Vagina (tissue), 2 donors: Measurements from ENCODE around the gene TEKT5. TPM values are rescaled to one million over a fixed set of nuclear protein-coding genes. Genes with fewer than 3 reads are reported as not detected.

Source experiments
- DNase-seq, 2 donors: peaks; one replicate each; pipeline ENCODE4 v3.0.0-alpha.2; 2017; ENCODE audit errors: extremely low spot score in 2 of 2
- H3K27ac ChIP-seq: fragments of 200-600 bp; sonication (generic); one replicate; pipeline ENCODE4 v1.5.1; 2019
- H3K27me3 ChIP-seq: fragments of 200-600 bp; sonication (generic); one replicate; pipeline ENCODE4 v1.5.1; 2019
- H3K36me3 ChIP-seq, 2 donors: fragments of 200-600 bp; sonication (generic); one replicate each; pipeline ENCODE4 v1.5.1; 2017 to 2019
- H3K4me1 ChIP-seq: fragments of 200-600 bp; sonication (generic); one replicate; pipeline ENCODE4 v1.5.1; 2019
- H3K4me3 ChIP-seq, 2 donors: fragments of 200-600 bp; sonication (generic); 1 replicate in 1 of 2; 2 replicates in 1 of 2; pipeline ENCODE4 v1.5.1; 2016 to 2019
- H3K9me3 ChIP-seq: fragments of 200-600 bp; sonication (generic); one replicate; pipeline ENCODE4 v1.5.1; 2019
- CTCF ChIP-seq, 3 experiments: fragments of 450-650 bp in 2 of 3; fragments of 200-600 bp in 1 of 3; sonication (generic) in 1 of 3; IDR thresholded peaks; one replicate each; pipeline ENCODE4 v1.5.1; 2017 to 2019; ENCODE audit warnings: antibody characterized with exemption in 3 of 3, mild to moderate bottlenecking in 2 of 3, moderate library complexity in 2 of 3
- POLR2A ChIP-seq, 2 donors: fragments of 450-650 bp; IDR thresholded peaks; one replicate each; pipeline ENCODE4 v1.6.1; 2017; ENCODE audit warnings: antibody characterized with exemption in 2 of 2, mild to moderate bottlenecking in 2 of 2, moderate library complexity in 2 of 2
- POLR2AphosphoS5 ChIP-seq, 2 donors: sonication (generic); formaldehyde crosslinking; IDR thresholded peaks; one replicate each; pipeline ENCODE4 v1.9.0; 2017; ENCODE audit warnings: antibody characterized with exemption in 2 of 2, mild to moderate bottlenecking in 2 of 2, low read depth in 1 of 2; ENCODE audit not compliant: insufficient read depth in 1 of 2
- intact Hi-C: fragments of 100-400 bp; cut with DNase I; formaldehyde crosslinking; loops from one replicate; pipeline ENCODE4 v1.15.1; 2023
- total RNA-seq: library from RNA; depleted of rRNA; stranded (reverse); fragments of >200 nt; gene quantifications from one replicate; pipeline ENCODE4 v1.2.3, GENCODE V29; 2016

TEKT5 gene
- total RNA-seq, 1 donor from 2014 or later, result not detected

- Histone ChIP-seq H3K4me1 (no peaks in the 10 kb centered on the region), H3K27me3 (no peaks in the 10 kb centered on the region), H3K9me3 (no peaks in the 10 kb centered on the region), H3K4me3 (no peak overlapping the region), H3K36me3 (no peaks in the 10 kb centered on the region), H3K27ac (no peak overlapping the region)
- intact Hi-C loops, result no loop called here
- TF ChIP-seq POLR2AphosphoS5 (IDR thresholded peaks at IDR 0.05; ENCODE audit: insufficient read depth in 1 of 2, low read depth in 1 of 2) (no peak), CTCF (IDR thresholded peaks at IDR 0.05) (no peak), POLR2A (IDR thresholded peaks at IDR 0.05) (no peak)
- no peak for DNase-seq
These were observed 27.5 kb downstream of the TEKT5 start for GRCh38 chr16:10667239-10667638.

- intact Hi-C loops, result no loop called here
- H3K27ac ChIP-seq, result no peak overlapping the region
These were observed 28.4 kb downstream of the TEKT5 start for GRCh38 chr16:10666291-10666690.

GRCh38 chr16:10665166-10665565, 29.6 kb downstream of the TEKT5 start:
- H3K27me3 ChIP-seq, result no peaks in the 10 kb centered on the region
- H3K4me1 ChIP-seq, result no peaks in the 10 kb centered on the region
- H3K36me3 ChIP-seq, result no peaks in the 10 kb centered on the region
- no peak overlapping the region for H3K4me3 ChIP-seq
- no peak for DNase-seq
- no peak overlapping the region for H3K27ac ChIP-seq
- intact Hi-C loops, result no loop called here
- no peaks in the 10 kb centered on the region for H3K9me3 ChIP-seq
- TF ChIP-seq CTCF (IDR thresholded peaks at IDR 0.05) (no peak), POLR2A (IDR thresholded peaks at IDR 0.05) (no peak), POLR2AphosphoS5 (IDR thresholded peaks at IDR 0.05; ENCODE audit: insufficient read depth in 1 of 2, low read depth in 1 of 2) (no peak)

More at GRCh38 chr16:10666291-10666690, 28.4 kb downstream of the TEKT5 start:
- Histone ChIP-seq H3K36me3 (no peaks in the 10 kb centered on the region), H3K9me3 (no peaks in the 10 kb centered on the region), H3K4me1 (no peaks in the 10 kb centered on the region), H3K4me3 (no peak overlapping the region), H3K27me3 (no peaks in the 10 kb centered on the region)
- no peak for TF ChIP-seq POLR2A (IDR thresholded peaks at IDR 0.05)
- no peak for TF ChIP-seq POLR2AphosphoS5 (IDR thresholded peaks at IDR 0.05; ENCODE audit: insufficient read depth in 1 of 2, low read depth in 1 of 2)
- DNase-seq, result no peak

GRCh38 chr16:10664720-10665126, 30.0 kb downstream of the TEKT5 start:
- Histone ChIP-seq H3K36me3 (no peaks in the 10 kb centered on the region), H3K27ac (no peak overlapping the region), H3K9me3 (no peaks in the 10 kb centered on the region), H3K4me3 (no peak overlapping the region), H3K27me3 (no peaks in the 10 kb centered on the region), H3K4me1 (no peaks in the 10 kb centered on the region)
- no peak for DNase-seq
- TF ChIP-seq POLR2A (IDR thresholded peaks at IDR 0.05) (no peak), CTCF (IDR thresholded peaks at IDR 0.05) (no peak), POLR2AphosphoS5 (IDR thresholded peaks at IDR 0.05; ENCODE audit: insufficient read depth in 1 of 2, low read depth in 1 of 2) (no peak)
- intact Hi-C loops, result no loop called here

GRCh38 chr16:10663744-10664143, 31.0 kb downstream of the TEKT5 start:
- H3K27ac ChIP-seq, result no peak overlapping the region
- H3K4me3 ChIP-seq, result no peak overlapping the region
- no peaks in the 10 kb centered on the region for H3K27me3 ChIP-seq
- intact Hi-C loops, result no loop called here
- DNase-seq, result no peak
- TF ChIP-seq POLR2A (IDR thresholded peaks at IDR 0.05) (no peak), POLR2AphosphoS5 (IDR thresholded peaks at IDR 0.05; ENCODE audit: insufficient read depth in 1 of 2, low read depth in 1 of 2) (no peak), CTCF (IDR thresholded peaks at IDR 0.05) (no peak)
- no peaks in the 10 kb centered on the region for H3K36me3 ChIP-seq
- no peaks in the 10 kb centered on the region for H3K4me1 ChIP-seq
- no peaks in the 10 kb centered on the region for H3K9me3 ChIP-seq
